Neuronal stem cell (in vitro differentiated cells): ENCODE measurements around the gene MSANTD2.

Experiments
- DNase-seq: peaks from one replicate; pipeline ENCODE4 v3.0.0-alpha.2; 2013; ENCODE audit warnings: low spot score
- H2AFZ ChIP-seq: one replicate; pipeline ENCODE4 v1.6.1; 2013; ENCODE audit warnings: mild to moderate bottlenecking, low read length, inconsistent platforms
- H2AK5ac ChIP-seq: 2 replicates; pipeline ENCODE4 v1.6.1; 2013; ENCODE audit warnings: low read depth, mild to moderate bottlenecking, inconsistent platforms, low read length, moderate library complexity, mixed read lengths
- H2BK120ac ChIP-seq: 2 replicates; pipeline ENCODE4 v1.6.1; 2013; ENCODE audit warnings: low read depth, mild to moderate bottlenecking, inconsistent platforms, low read length, moderate library complexity, mixed read lengths
- H2BK12ac ChIP-seq: one replicate; pipeline ENCODE4 v1.6.1; 2013; ENCODE audit warnings: low read length, inconsistent platforms
- H2BK15ac ChIP-seq: 2 replicates; pipeline ENCODE4 v1.6.1; 2013; ENCODE audit warnings: mild to moderate bottlenecking, low read length, inconsistent platforms, mixed read lengths
- H2BK5ac ChIP-seq: one replicate; pipeline ENCODE4 v1.6.1; 2013; ENCODE audit warnings: inconsistent platforms, mild to moderate bottlenecking, low read length, moderate library complexity
- H3K14ac ChIP-seq: one replicate; pipeline ENCODE4 v1.6.1; 2013; ENCODE audit warnings: low read length, inconsistent platforms
- H3K18ac ChIP-seq: 2 replicates; pipeline ENCODE4 v1.6.1; 2013; ENCODE audit warnings: low read length, inconsistent platforms
- H3K23ac ChIP-seq: 2 replicates; pipeline ENCODE4 v1.6.1; 2013; ENCODE audit warnings: low read depth, mild to moderate bottlenecking, mixed read lengths, low read length, inconsistent platforms; ENCODE audit not compliant: poor library complexity
- H3K27ac ChIP-seq: replicated peaks from 3 replicates; pipeline ENCODE4 v1.5.1; 2013; ENCODE audit warnings: low read length, inconsistent platforms
- H3K27me3 ChIP-seq, 3 experiments: 2 replicates each; pipeline ENCODE4 v1.6.1; 2013; ENCODE audit warnings: low read length in 3 of 3, mild to moderate bottlenecking in 2 of 3, inconsistent platforms in 1 of 3, low read depth in 1 of 3, mixed read lengths in 1 of 3, moderate library complexity in 1 of 3; ENCODE audit not compliant: control insufficient read depth in 3 of 3, insufficient read depth in 3 of 3
- H3K36me3 ChIP-seq, 2 donors: replicated peaks in 1 of 2; 2 replicates each; pipeline ENCODE4 v1.6.1; 2013; ENCODE audit warnings: low read length in 2 of 2; ENCODE audit not compliant: control insufficient read depth in 2 of 2, insufficient read depth in 2 of 2
- H3K4ac ChIP-seq: 2 replicates; pipeline ENCODE4 v1.6.1; 2013; ENCODE audit warnings: inconsistent platforms, mild to moderate bottlenecking, low read length, moderate library complexity
- H3K4me1 ChIP-seq, 2 donors: 1 replicate in 1 of 2; 2 replicates in 1 of 2; pipeline ENCODE4 v1.6.1; 2013; ENCODE audit warnings: low read length in 2 of 2, low read depth in 1 of 2; ENCODE audit not compliant: control insufficient read depth in 2 of 2, insufficient read depth in 1 of 2
- H3K4me2 ChIP-seq: one replicate; pipeline ENCODE4 v1.6.1; 2013; ENCODE audit warnings: mild to moderate bottlenecking, low read length, inconsistent platforms; ENCODE audit not compliant: insufficient read depth, poor library complexity, severe bottlenecking
- H3K4me3 ChIP-seq, 2 donors: 2 replicates each; pipeline ENCODE4 v1.5.1; 2013; ENCODE audit warnings: low read length in 2 of 2, mild to moderate bottlenecking in 2 of 2, inconsistent platforms in 1 of 2, moderate library complexity in 1 of 2
- H3K79me1 ChIP-seq: one replicate; pipeline ENCODE4 v1.6.1; 2013; ENCODE audit warnings: low read depth, mild to moderate bottlenecking, inconsistent platforms, low read length, moderate library complexity
- H3K9ac ChIP-seq: one replicate; pipeline ENCODE4 v1.6.1; 2013; ENCODE audit warnings: mild to moderate bottlenecking, low read depth, low read length, inconsistent platforms; ENCODE audit not compliant: poor library complexity
- H3K9me3 ChIP-seq, 2 donors: replicated peaks in 1 of 2; 2 replicates each; pipeline versions ENCODE3 to v1.6.1; 2013; ENCODE audit warnings: low read length in 2 of 2, mild to moderate bottlenecking in 2 of 2, inconsistent platforms in 1 of 2, low read depth in 1 of 2, mixed read lengths in 1 of 2, moderate library complexity in 1 of 2; ENCODE audit not compliant: control insufficient read depth in 2 of 2, insufficient read depth in 1 of 2
- H4K8ac ChIP-seq: one replicate; pipeline ENCODE4 v1.6.1; 2013; ENCODE audit warnings: low read depth, mild to moderate bottlenecking, inconsistent platforms, low read length, moderate library complexity
- H4K91ac ChIP-seq: one replicate; pipeline ENCODE4 v1.6.1; 2013; ENCODE audit warnings: low read length, low read depth, mild to moderate bottlenecking, inconsistent platforms; ENCODE audit not compliant: poor library complexity
- WGBS, 2 donors: extraction: QIAGEN DNeasy Blood & Tissue Kit; methylation state at CpG; one replicate each; pipeline ENCODE4 v1.1.7; 2013; ENCODE audit warnings: missing lambda C conversion rate in 2 of 2, mixed read lengths in 1 of 2; ENCODE audit not compliant: insufficient read length in 2 of 2, insufficient replicate concordance in 1 of 2; ENCODE audit errors: extremely low coverage in 2 of 2; 5-methylcytosine and 5-hydroxymethylcytosine counted together

The MSANTD2 gene

DNA sequence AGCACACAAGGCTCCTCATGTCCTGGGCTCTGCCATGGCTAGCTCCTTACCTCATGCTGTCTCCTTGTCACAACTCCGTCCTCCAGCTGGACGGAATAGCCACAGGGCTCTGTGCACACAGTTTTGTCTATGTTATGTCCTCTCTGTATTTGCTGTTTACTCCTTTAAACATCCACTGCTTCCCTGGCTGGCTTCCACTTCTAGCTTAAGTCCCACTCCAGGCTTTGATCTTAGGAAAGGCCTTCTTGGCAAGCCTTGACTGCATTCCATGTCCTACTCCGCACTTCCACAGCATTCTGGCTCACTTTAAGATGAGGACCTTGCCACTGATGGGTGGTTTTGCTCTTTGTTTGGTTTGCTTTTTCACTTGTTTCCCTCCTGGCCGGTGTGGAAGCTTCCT is 42.1 kb upstream of the MSANTD2 start:
- H4K91ac ChIP-seq = no peak overlapping the region

DNA sequence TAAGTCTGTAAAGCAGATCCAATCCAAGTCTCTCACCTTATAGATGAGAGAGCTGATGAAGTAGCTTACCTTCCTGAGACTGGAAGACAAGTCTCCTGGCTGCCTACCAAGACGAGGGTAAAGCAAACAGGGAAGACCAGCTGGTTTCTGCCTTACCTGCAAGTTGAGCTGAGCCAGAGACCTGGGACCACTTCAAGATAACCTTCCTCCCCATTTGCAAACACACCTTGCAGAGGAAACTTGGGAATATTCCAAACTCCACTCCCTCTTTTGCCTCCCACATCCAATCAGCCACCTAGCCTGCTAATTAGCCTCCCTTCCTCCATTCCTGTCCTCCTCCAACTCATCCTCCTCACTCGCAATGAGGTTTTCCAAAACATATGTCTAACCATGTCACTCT is 41.6 kb upstream of the MSANTD2 start:
- H3K79me1 ChIP-seq = no peaks in the 10 kb centered on the region
- H3K9me3 ChIP-seq = peaks cover 0 to 7% of the 10 kb centered on the region in 2 donors
- H3K4me2 ChIP-seq = no peak overlapping the region
- no peak overlapping the region for H2BK5ac ChIP-seq
- H3K4me3 ChIP-seq = no peak overlapping the region
- H2AFZ ChIP-seq = no peak overlapping the region
- no peak overlapping the region for H3K18ac ChIP-seq
- no peak for DNase-seq
- no peak overlapping the region for H2AK5ac ChIP-seq
- no CpG with 5 or more reads among the region's 2 CpGs for WGBS, 2 donors
- H3K4ac ChIP-seq = no peak overlapping the region
- H3K9ac ChIP-seq = no peak overlapping the region
- no peak overlapping the region for H4K91ac ChIP-seq
- H2BK120ac ChIP-seq = no peak overlapping the region
- H2BK12ac ChIP-seq = no peak overlapping the region
- no peak overlapping the region for H3K14ac ChIP-seq
- H4K8ac ChIP-seq = no peak overlapping the region
- H3K36me3 ChIP-seq = no peaks in the 10 kb centered on the region
- no peak overlapping the region for H3K23ac ChIP-seq
- H3K4me1 ChIP-seq = peaks cover 9 to 47% of the 10 kb centered on the region in 2 donors
- peaks cover 11 to 93% (median 53%) of the 10 kb centered on the region in 3 experiments for H3K27me3 ChIP-seq
- H2BK15ac ChIP-seq = no peak overlapping the region
- no peak overlapping the region for H3K27ac ChIP-seq

More for the DNA sequence above, 42.1 kb upstream of the MSANTD2 start:
- no peak overlapping the region for H2BK5ac ChIP-seq
- H3K4me1 ChIP-seq = peaks cover 6 to 48% of the 10 kb centered on the region in 2 donors
- H2BK15ac ChIP-seq = no peak overlapping the region
- H3K9me3 ChIP-seq = peaks cover 0 to 7% of the 10 kb centered on the region in 2 donors
- H3K4me2 ChIP-seq = no peak overlapping the region
- no peak for DNase-seq
- H3K14ac ChIP-seq = no peak overlapping the region
- peaks cover 11 to 97% (median 53%) of the 10 kb centered on the region in 3 experiments for H3K27me3 ChIP-seq
- peak overlapping the region; percentile 93 for H2AFZ ChIP-seq
- H3K23ac ChIP-seq = no peak overlapping the region
- no peak overlapping the region for H2AK5ac ChIP-seq
- no peak overlapping the region for H2BK12ac ChIP-seq
- H3K18ac ChIP-seq = peak overlapping the region; percentile 66
- no peak overlapping the region for H3K4me3 ChIP-seq
- H3K79me1 ChIP-seq = no peaks in the 10 kb centered on the region
- H2BK120ac ChIP-seq = no peak overlapping the region
- no peak overlapping the region for H3K4ac ChIP-seq
- WGBS, 2 donors = no CpG with 5 or more reads among the region's 4 CpGs
- no peak overlapping the region for H4K8ac ChIP-seq
- no peak overlapping the region for H3K9ac ChIP-seq
- no peak overlapping the region for H3K27ac ChIP-seq
- no peaks in the 10 kb centered on the region for H3K36me3 ChIP-seq

GRCh38 chr11:124841201-124841600 is 41.0 kb upstream of the MSANTD2 start:
- Histone ChIP-seq H3K36me3 (no peaks in the 10 kb centered on the region), H4K91ac (no peak overlapping the region), H4K8ac (no peak overlapping the region), H3K4ac (no peak overlapping the region), H2BK15ac (no peak overlapping the region), H3K9ac (no peak overlapping the region), H3K9me3 (peaks cover 0 to 7% of the 10 kb centered on the region in 2 donors), H3K4me2 (no peak overlapping the region), H3K79me1 (no peaks in the 10 kb centered on the region), H3K23ac (no peak overlapping the region), H2BK12ac (no peak overlapping the region), H2AFZ (no peak overlapping the region), H2AK5ac (no peak overlapping the region), H3K27ac (no peak overlapping the region), H2BK120ac (no peak overlapping the region), H2BK5ac (no peak overlapping the region), H3K4me1 (peaks cover 9 to 43% of the 10 kb centered on the region in 2 donors), H3K18ac (no peak overlapping the region), H3K4me3 (no peak overlapping the region), H3K14ac (no peak overlapping the region), H3K27me3 (peaks cover 11 to 86% (median 55%) of the 10 kb centered on the region in 3 experiments)
- no CpG with 5 or more reads among the region's 3 CpGs for WGBS, 2 donors
- no peak for DNase-seq

- H3K18ac ChIP-seq = no peak overlapping the region
- H3K27ac ChIP-seq = no peak overlapping the region
- no CpG with 5 or more reads among the region's 1 CpG for WGBS, 2 donors
- no peak overlapping the region for H3K9ac ChIP-seq
- no peak overlapping the region for H2BK12ac ChIP-seq
- no peak overlapping the region for H2BK5ac ChIP-seq
- H3K9me3 ChIP-seq = peaks cover 0 to 7% of the 10 kb centered on the region in 2 donors
- no peaks in the 10 kb centered on the region for H3K79me1 ChIP-seq
- H3K27me3 ChIP-seq = peaks cover 11 to 81% (median 58%) of the 10 kb centered on the region in 3 experiments
- no peak overlapping the region for H3K23ac ChIP-seq
- H4K8ac ChIP-seq = no peak overlapping the region
- H2AFZ ChIP-seq = no peak overlapping the region
- no peak overlapping the region for H2BK15ac ChIP-seq
- H4K91ac ChIP-seq = no peak overlapping the region
- H3K4me1 ChIP-seq = peaks cover 9 to 38% of the 10 kb centered on the region in 2 donors
- H3K4ac ChIP-seq = no peak overlapping the region
- DNase-seq = no peak
- H2BK120ac ChIP-seq = no peak overlapping the region
- H3K14ac ChIP-seq = no peak overlapping the region
- no peaks in the 10 kb centered on the region for H3K36me3 ChIP-seq
- no peak overlapping the region for H3K4me3 ChIP-seq
- no peak overlapping the region for H2AK5ac ChIP-seq
- H3K4me2 ChIP-seq = no peak overlapping the region
These were observed 40.5 kb upstream of the MSANTD2 start for GRCh38 chr11:124840666-124841065.
